MM.1S (cell line): Measurements from ENCODE around the gene GINS2.

Source experiments
- EZH2 ChIP-seq: fragments of 300-600 bp; sonication (generic); optimal IDR thresholded peaks from 2 replicates; pipeline ENCODE3; 2017; ENCODE audit warnings: low read depth, mild to moderate bottlenecking, antibody characterized with exemption, low read length, mixed read lengths
- EZH2phosphoT487 ChIP-seq: fragments of 300-600 bp; sonication (generic); IDR thresholded peaks from 2 replicates; pipeline ENCODE4 v1.6.1; 2018; ENCODE audit warnings: antibody characterized with exemption, low read length
- TF ChIP-seq, protein P1 (sequence below): fragments of 300-600 bp; sonication (generic); IDR thresholded peaks from 2 replicates; pipeline ENCODE4 v1.5.1; 2016; ENCODE audit warnings: antibody characterized with exemption, low read length, mixed read lengths

DNA sequence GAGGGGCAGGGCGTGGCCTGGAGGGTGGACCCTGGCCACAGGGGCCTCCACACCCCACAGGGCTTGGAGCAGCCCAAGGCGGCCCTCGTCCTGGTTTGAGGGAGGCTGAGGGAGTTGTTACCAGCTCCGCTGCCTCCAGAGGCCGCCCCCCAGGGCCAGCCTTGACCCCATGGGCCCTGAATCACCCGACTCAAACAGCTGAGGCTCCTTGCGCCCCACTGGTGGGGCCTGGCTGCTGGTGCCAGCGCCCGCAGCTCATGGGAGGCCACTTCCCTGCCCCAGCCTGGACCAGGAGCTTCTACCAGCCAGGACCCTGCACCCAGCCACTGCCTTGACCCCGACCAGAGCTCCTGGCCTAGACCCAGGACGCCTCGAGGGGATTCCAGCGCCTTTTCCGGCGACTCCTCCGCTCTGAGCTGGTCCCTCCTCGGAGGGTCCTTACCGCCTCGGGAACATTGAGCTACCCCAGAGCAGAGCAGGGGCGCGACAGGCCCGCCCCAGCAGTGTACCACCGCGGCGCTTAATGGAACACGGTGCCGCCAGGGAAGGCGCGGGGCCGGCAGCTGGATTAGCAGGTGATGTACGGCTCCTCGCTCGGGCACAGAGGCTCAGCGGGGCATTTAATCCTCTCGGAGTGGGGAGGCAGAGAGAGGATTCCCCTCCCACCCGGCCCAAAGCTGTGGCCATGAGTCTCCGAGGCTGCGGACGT, 38.5 kb downstream of the GINS2 start:
- TF ChIP-seq, protein P1, sequence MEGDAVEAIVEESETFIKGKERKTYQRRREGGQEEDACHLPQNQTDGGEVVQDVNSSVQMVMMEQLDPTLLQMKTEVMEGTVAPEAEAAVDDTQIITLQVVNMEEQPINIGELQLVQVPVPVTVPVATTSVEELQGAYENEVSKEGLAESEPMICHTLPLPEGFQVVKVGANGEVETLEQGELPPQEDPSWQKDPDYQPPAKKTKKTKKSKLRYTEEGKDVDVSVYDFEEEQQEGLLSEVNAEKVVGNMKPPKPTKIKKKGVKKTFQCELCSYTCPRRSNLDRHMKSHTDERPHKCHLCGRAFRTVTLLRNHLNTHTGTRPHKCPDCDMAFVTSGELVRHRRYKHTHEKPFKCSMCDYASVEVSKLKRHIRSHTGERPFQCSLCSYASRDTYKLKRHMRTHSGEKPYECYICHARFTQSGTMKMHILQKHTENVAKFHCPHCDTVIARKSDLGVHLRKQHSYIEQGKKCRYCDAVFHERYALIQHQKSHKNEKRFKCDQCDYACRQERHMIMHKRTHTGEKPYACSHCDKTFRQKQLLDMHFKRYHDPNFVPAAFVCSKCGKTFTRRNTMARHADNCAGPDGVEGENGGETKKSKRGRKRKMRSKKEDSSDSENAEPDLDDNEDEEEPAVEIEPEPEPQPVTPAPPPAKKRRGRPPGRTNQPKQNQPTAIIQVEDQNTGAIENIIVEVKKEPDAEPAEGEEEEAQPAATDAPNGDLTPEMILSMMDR, result no peak
- no peak for TF ChIP-seq EZH2
- TF ChIP-seq EZH2phosphoT487, result no peak
